T-helper 1 cell treated with Interleukin-12 subunit alpha and Interleukin-12 subunit beta and Interleukin-4 antibody, amounts not matched to agents 30 μg/mL and 1 μg/mL, for 36 hours (primary cell): ENCODE data around the gene TOR1A.

Experiments
- H3K27ac Mint-ChIP-seq: one replicate; pipeline ENCODE4 v1.8.0; 2021; ENCODE audit warnings: mild to moderate bottlenecking, mixed read lengths
- H3K27me3 Mint-ChIP-seq: one replicate; pipeline ENCODE4 v1.8.0; 2021; ENCODE audit warnings: low read depth, mixed read lengths
- H3K36me3 Mint-ChIP-seq: one replicate; pipeline ENCODE4 v1.8.0; 2021; ENCODE audit warnings: low read depth, mixed read lengths
- H3K4me1 Mint-ChIP-seq: one replicate; pipeline ENCODE4 v1.8.0; 2021; ENCODE audit warnings: low read depth, mixed read lengths
- H3K4me3 Mint-ChIP-seq: one replicate; pipeline ENCODE4 v1.8.0; 2021; ENCODE audit warnings: mild to moderate bottlenecking, moderate library complexity, mixed read lengths
- H3K9me3 Mint-ChIP-seq: one replicate; pipeline ENCODE4 v1.8.0; 2021; ENCODE audit warnings: mixed read lengths

The TOR1A gene

GRCh38 chr9:129823935-129824601 lies at the start of gene TOR1A:
TSS of gene TOR1A (minus strand) at chr9:129824136. CDS start at chr9:129824085, 51 bp downstream.
- Mint-ChIP-seq H3K4me3 (peak within 1 kb of the TSS; percentile 85), H3K4me1 (peaks cover 11% of the 10 kb centered on the region), H3K27ac (peak within 1 kb of the TSS; percentile 82), H3K9me3 (no peaks in the 10 kb centered on the region), H3K36me3 (peaks cover 17% of the 10 kb centered on the region), H3K27me3 (no peaks in the 10 kb centered on the region)

GRCh38 chr9:129871046-129871445 lies 47.1 kb upstream of the TOR1A start:
- no peaks in the 10 kb centered on the region for H3K27me3 Mint-ChIP-seq
- H3K27ac Mint-ChIP-seq: peak overlapping the region; percentile 70
- H3K36me3 Mint-ChIP-seq: peaks cover 51% of the 10 kb centered on the region
- H3K4me3 Mint-ChIP-seq: no peak overlapping the region
- H3K9me3 Mint-ChIP-seq: no peaks in the 10 kb centered on the region
- peaks cover 44% of the 10 kb centered on the region for H3K4me1 Mint-ChIP-seq

GRCh38 chr9:129869585-129870501 lies 45.9 kb upstream of the TOR1A start:
- peak overlapping the region; percentile 81 for H3K27ac Mint-ChIP-seq
- peaks cover 50% of the 10 kb centered on the region for H3K4me1 Mint-ChIP-seq

GRCh38 chr9:129868872-129869486 lies 45.0 kb upstream of the TOR1A start:
- Mint-ChIP-seq H3K36me3 (peaks cover 52% of the 10 kb centered on the region), H3K4me1 (peaks cover 51% of the 10 kb centered on the region), H3K27ac (peak overlapping the region; percentile 81), H3K4me3 (peak overlapping the region; percentile 42), H3K9me3 (no peaks in the 10 kb centered on the region), H3K27me3 (no peaks in the 10 kb centered on the region)

More at GRCh38 chr9:129869585-129870501, 45.9 kb upstream of the TOR1A start:
- H3K4me3 Mint-ChIP-seq: peak overlapping the region; percentile 42
- H3K27me3 Mint-ChIP-seq: no peaks in the 10 kb centered on the region
- no peaks in the 10 kb centered on the region for H3K9me3 Mint-ChIP-seq
- H3K36me3 Mint-ChIP-seq: peaks cover 57% of the 10 kb centered on the region

- Mint-ChIP-seq H3K27me3 (no peaks in the 10 kb centered on the region), H3K4me3 (peak overlapping the region; percentile 42), H3K27ac (peak overlapping the region; percentile 97), H3K36me3 (peaks cover 52% of the 10 kb centered on the region), H3K4me1 (peaks cover 59% of the 10 kb centered on the region), H3K9me3 (no peaks in the 10 kb centered on the region)
Observed at GRCh38 chr9:129868023-129868871, 44.3 kb upstream of the TOR1A start.

GRCh38 chr9:129867136-129868022 lies 43.4 kb upstream of the TOR1A start:
- peak overlapping the region; percentile 97 for H3K27ac Mint-ChIP-seq
- peaks cover 56% of the 10 kb centered on the region for H3K36me3 Mint-ChIP-seq
- H3K9me3 Mint-ChIP-seq: no peaks in the 10 kb centered on the region
- no peaks in the 10 kb centered on the region for H3K27me3 Mint-ChIP-seq
- peak overlapping the region; percentile 40 for H3K4me3 Mint-ChIP-seq
- H3K4me1 Mint-ChIP-seq: peaks cover 64% of the 10 kb centered on the region

- H3K27me3 Mint-ChIP-seq: no peaks in the 10 kb centered on the region
- peaks cover 66% of the 10 kb centered on the region for H3K4me1 Mint-ChIP-seq
- H3K4me3 Mint-ChIP-seq: peak overlapping the region; percentile 64
- H3K27ac Mint-ChIP-seq: peak overlapping the region; percentile 97
- H3K9me3 Mint-ChIP-seq: no peaks in the 10 kb centered on the region
- H3K36me3 Mint-ChIP-seq: peaks cover 59% of the 10 kb centered on the region
Observed at GRCh38 chr9:129866394-129867135, 42.6 kb upstream of the TOR1A start.

GRCh38 chr9:129865668-129866320 lies 41.9 kb upstream of the TOR1A start:
- no peaks in the 10 kb centered on the region for H3K27me3 Mint-ChIP-seq
- peak overlapping the region; percentile 64 for H3K4me3 Mint-ChIP-seq
- H3K36me3 Mint-ChIP-seq: peaks cover 58% of the 10 kb centered on the region
- peak overlapping the region; percentile 97 for H3K27ac Mint-ChIP-seq
- H3K4me1 Mint-ChIP-seq: peaks cover 67% of the 10 kb centered on the region
- H3K9me3 Mint-ChIP-seq: no peaks in the 10 kb centered on the region

- H3K27ac Mint-ChIP-seq: peak overlapping the region; percentile 87
- H3K4me3 Mint-ChIP-seq: peak overlapping the region; percentile 65
- peaks cover 57% of the 10 kb centered on the region for H3K36me3 Mint-ChIP-seq
- peaks cover 67% of the 10 kb centered on the region for H3K4me1 Mint-ChIP-seq
- H3K27me3 Mint-ChIP-seq: no peaks in the 10 kb centered on the region
- H3K9me3 Mint-ChIP-seq: no peaks in the 10 kb centered on the region
Observed at GRCh38 chr9:129864991-129865647, 41.2 kb upstream of the TOR1A start.

GRCh38 chr9:129863059-129863690 lies 39.2 kb upstream of the TOR1A start:
- Mint-ChIP-seq H3K9me3 (no peaks in the 10 kb centered on the region), H3K4me3 (peak overlapping the region; percentile 70), H3K27ac (peak overlapping the region; percentile 84), H3K36me3 (peaks cover 54% of the 10 kb centered on the region), H3K4me1 (peaks cover 57% of the 10 kb centered on the region), H3K27me3 (no peaks in the 10 kb centered on the region)

- Mint-ChIP-seq H3K27ac (peak overlapping the region; percentile 67), H3K4me3 (peak overlapping the region; percentile 4), H3K36me3 (peaks cover 54% of the 10 kb centered on the region), H3K27me3 (no peaks in the 10 kb centered on the region), H3K9me3 (no peaks in the 10 kb centered on the region), H3K4me1 (peaks cover 48% of the 10 kb centered on the region)
Observed at GRCh38 chr9:129861447-129861827, 37.5 kb upstream of the TOR1A start.
